AG20443 (cell line): ENCODE results near the gene DNPH1.

Source experiments
- DNase-seq: peaks from one replicate; pipeline ENCODE4 v3.0.0; 2012; ENCODE audit warnings: low spot score, mixed read lengths

Gene DNPH1

GRCh38 chr6:43263314-43264178, 34.3 kb upstream of the DNPH1 start:
- DNase-seq: peak; percentile 95

GRCh38 chr6:43262780-43263313, 33.6 kb upstream of the DNPH1 start:
- DNase-seq: no peak

- DNase-seq: no peak
Measured at GRCh38 chr6:43262000-43262779, 32.9 kb upstream of the DNPH1 start.

GRCh38 chr6:43261198-43261597, 31.9 kb upstream of the DNPH1 start:
- no peak for DNase-seq

- no peak for DNase-seq
Measured at GRCh38 chr6:43260791-43261190, 31.5 kb upstream of the DNPH1 start.

GRCh38 chr6:43258807-43259686, 29.8 kb upstream of the DNPH1 start:
- no peak for DNase-seq

- no peak for DNase-seq
Measured at GRCh38 chr6:43258180-43258579, 28.9 kb upstream of the DNPH1 start.

GRCh38 chr6:43257367-43258145, 28.3 kb upstream of the DNPH1 start:
- DNase-seq: no peak

GRCh38 chr6:43256670-43257366, 27.5 kb upstream of the DNPH1 start:
- DNase-seq: no peak

- DNase-seq: no peak
Measured at GRCh38 chr6:43255408-43256054, 26.2 kb upstream of the DNPH1 start.

- DNase-seq: no peak
Measured at GRCh38 chr6:43254846-43255245, 25.6 kb upstream of the DNPH1 start.

GRCh38 chr6:43254138-43254817, 25.0 kb upstream of the DNPH1 start:
- peak; percentile 57 for DNase-seq

- no peak for DNase-seq
Measured at GRCh38 chr6:43253401-43253800, 24.1 kb upstream of the DNPH1 start.

GRCh38 chr6:43250992-43251373, 21.7 kb upstream of the DNPH1 start:
- no peak for DNase-seq

GRCh38 chr6:43248791-43249190, 19.5 kb upstream of the DNPH1 start:
- DNase-seq: no peak

GRCh38 chr6:43248101-43248500, 18.8 kb upstream of the DNPH1 start:
- no peak for DNase-seq

- peak; percentile 91 for DNase-seq
Measured at GRCh38 chr6:43247114-43247999, 18.1 kb upstream of the DNPH1 start.
